NB4 (cell line): ENCODE measurements around the gene SLX4.

ENCODE experiments used
- MYC ChIP-seq: IDR thresholded peaks from 2 replicates; pipeline ENCODE4 v1.6.1; 2011; ENCODE audit warnings: low read depth, low read length
- POLR2A ChIP-seq: IDR thresholded peaks from 2 replicates; pipeline ENCODE4 v1.6.1; 2011; ENCODE audit warnings: mild to moderate bottlenecking; ENCODE audit not compliant: insufficient read length; ENCODE audit errors: extremely low read depth
- TF ChIP-seq, protein P1 (sequence below): IDR thresholded peaks from one replicate; pipeline ENCODE4 v1.5.1; 2012; ENCODE audit warnings: low read depth, low read length
- TF ChIP-seq, protein P2 (sequence below): IDR thresholded peaks from 2 replicates; pipeline ENCODE4 v1.6.1; 2011; ENCODE audit warnings: low read depth, low read length

DNA sequence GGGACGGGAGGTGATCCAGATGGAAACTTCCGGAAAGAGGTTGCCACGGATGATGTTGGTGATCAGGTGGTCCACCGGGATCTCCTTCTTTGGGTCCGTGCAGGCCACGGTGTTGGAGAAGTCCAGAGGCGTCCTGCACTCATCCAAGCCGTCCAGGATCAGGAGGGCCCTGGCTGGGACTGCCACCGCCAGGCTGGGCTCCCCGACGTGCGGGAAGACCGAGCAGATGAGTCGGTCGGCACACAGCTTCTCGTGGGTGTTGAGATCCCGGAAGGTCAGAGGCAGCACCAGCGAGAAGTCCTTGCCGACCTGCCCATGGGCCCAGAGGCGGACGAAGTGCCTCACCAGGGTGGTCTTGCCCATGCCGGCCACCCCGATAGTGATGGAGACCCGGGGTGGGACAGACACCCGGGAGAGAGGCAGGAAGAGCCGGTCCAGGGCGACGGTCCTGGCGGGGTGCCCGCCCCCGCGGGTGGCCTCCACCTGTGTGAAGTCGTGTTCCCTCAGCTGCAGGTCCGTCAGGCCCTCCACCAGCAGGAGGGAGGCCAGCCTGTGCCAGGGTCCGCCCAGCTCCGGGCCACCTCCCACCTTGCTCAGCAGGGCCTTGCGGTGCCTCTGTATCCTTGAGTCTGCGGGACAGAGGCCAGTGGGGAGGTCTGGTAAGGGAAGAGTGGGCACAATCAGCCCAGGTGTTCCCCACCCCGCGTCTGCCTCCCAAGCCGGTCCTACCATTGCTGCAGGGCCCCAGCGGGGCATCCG is 47.1 kb downstream of the SLX4 start:
- TF ChIP-seq, protein P1, sequence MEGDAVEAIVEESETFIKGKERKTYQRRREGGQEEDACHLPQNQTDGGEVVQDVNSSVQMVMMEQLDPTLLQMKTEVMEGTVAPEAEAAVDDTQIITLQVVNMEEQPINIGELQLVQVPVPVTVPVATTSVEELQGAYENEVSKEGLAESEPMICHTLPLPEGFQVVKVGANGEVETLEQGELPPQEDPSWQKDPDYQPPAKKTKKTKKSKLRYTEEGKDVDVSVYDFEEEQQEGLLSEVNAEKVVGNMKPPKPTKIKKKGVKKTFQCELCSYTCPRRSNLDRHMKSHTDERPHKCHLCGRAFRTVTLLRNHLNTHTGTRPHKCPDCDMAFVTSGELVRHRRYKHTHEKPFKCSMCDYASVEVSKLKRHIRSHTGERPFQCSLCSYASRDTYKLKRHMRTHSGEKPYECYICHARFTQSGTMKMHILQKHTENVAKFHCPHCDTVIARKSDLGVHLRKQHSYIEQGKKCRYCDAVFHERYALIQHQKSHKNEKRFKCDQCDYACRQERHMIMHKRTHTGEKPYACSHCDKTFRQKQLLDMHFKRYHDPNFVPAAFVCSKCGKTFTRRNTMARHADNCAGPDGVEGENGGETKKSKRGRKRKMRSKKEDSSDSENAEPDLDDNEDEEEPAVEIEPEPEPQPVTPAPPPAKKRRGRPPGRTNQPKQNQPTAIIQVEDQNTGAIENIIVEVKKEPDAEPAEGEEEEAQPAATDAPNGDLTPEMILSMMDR: no peak
- TF ChIP-seq POLR2A (no peak), MYC (no peak)
- TF ChIP-seq, protein P2, sequence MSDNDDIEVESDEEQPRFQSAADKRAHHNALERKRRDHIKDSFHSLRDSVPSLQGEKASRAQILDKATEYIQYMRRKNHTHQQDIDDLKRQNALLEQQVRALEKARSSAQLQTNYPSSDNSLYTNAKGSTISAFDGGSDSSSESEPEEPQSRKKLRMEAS: no peak
